GM10266 (cell line): Measurements from ENCODE around the gene WDFY4.

Experiments
- DNase-seq: peaks from one replicate; pipeline ENCODE4 v3.0.0; 2012; ENCODE audit errors: extremely low spot score
- TF ChIP-seq, protein P1 (sequence below): IDR thresholded peaks from 2 replicates; pipeline ENCODE4 v1.5.1; 2012; ENCODE audit warnings: mild to moderate bottlenecking, low read depth; ENCODE audit not compliant: control insufficient read depth, insufficient read depth; ENCODE audit errors: missing control alignments

Gene WDFY4

DNA sequence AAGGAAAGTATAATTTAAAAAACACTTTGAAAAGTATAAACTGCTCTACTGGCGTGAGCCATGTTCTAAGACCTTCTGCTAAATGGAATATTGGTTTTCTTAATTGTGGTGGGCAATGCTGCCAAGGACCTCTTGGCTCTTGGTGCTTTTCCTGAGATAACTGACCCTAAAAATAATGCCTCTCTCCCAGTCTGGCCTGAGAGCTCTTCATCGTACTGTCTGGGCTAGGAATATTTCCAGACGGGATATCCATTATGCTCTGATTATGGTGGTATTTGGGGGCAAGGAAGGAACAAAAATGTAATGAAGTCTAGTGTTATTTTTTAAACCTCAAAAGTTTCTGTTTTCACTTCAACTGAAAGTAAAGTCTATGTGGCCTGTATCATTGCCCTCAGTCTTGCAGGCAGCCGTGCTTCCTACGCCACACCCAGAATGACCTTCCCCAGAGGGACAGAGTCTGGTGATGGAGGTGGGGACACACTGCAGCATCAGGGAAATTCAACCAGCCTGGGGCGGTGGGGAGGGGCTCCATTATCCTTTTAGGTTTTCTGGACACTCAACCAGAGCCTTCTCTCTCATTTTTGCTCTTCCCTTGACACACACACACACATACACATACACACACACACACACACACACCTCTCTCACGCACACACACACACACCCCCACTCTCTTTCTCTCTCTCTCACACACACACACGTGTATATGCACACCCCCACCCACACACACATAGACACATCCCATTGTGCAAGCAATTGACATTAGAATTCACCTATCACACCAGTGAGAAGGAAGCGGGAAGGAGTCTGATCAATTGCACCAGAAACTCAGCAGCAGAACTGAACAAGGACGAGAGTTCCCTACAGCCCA is 155.4 kb downstream of the WDFY4 start:
- DNase-seq, result no peak
- TF ChIP-seq, protein P1, sequence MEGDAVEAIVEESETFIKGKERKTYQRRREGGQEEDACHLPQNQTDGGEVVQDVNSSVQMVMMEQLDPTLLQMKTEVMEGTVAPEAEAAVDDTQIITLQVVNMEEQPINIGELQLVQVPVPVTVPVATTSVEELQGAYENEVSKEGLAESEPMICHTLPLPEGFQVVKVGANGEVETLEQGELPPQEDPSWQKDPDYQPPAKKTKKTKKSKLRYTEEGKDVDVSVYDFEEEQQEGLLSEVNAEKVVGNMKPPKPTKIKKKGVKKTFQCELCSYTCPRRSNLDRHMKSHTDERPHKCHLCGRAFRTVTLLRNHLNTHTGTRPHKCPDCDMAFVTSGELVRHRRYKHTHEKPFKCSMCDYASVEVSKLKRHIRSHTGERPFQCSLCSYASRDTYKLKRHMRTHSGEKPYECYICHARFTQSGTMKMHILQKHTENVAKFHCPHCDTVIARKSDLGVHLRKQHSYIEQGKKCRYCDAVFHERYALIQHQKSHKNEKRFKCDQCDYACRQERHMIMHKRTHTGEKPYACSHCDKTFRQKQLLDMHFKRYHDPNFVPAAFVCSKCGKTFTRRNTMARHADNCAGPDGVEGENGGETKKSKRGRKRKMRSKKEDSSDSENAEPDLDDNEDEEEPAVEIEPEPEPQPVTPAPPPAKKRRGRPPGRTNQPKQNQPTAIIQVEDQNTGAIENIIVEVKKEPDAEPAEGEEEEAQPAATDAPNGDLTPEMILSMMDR, result no peak

DNA sequence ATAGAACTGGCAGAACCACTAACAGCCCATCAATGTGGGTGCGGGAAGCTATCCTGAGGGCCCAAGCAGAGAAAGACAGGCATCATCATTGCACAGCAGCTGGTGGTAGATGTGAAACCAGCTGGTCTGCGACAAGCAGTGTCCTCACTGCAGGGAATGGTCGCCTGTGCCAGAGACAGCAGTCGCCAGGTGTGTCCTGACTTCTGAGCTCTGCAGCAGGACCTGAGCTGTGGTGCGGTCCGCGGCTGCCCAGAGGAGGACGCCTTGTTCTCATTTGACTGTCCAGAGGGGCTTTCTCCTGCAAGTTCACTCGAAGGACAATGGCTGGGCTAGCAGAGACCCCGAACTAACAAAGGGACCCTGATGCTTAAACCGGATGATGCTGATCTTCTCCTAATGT is 157.6 kb downstream of the WDFY4 start:
- TF ChIP-seq, protein P1, result no peak
- no peak for DNase-seq

DNA sequence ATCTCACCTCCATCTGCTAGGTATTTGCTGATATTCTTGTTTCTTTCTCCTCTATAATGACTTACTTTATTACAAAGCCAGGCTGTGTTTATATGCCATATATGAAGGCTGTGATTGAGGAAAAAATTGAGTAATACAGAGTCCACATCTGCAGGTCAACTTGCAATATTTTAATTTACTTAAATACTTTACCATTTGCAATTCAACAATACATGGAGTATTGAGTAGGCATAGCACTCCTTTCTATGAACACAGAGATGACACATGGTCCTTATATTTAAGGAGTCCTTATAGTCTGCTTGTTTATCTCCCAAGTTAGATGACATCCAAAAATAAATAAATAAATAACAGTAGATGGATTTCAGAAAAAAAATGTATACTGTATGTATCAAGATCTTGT is 158.5 kb downstream of the WDFY4 start:
- TF ChIP-seq, protein P1, result no peak

DNA sequence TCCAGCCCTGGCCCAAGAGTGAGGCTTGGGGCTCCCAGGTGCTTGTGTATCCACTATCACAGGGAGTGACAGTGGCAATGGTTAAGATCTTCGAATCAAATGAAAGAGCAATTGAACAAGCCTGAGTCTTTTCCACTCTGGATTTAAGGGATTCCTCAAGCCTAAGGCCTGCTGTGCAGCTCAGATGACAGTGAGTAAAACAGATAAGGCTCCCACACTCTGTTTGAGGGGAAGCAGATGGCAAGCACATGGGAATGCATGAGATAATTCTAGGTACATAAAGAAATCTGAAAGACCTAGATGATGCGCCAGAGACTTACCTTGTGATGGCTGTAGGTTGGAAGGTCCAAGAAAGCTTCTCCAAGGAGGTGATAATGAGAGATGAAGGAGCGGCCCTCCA is 159.9 kb downstream of the WDFY4 start:
- DNase-seq, result no peak
- TF ChIP-seq, protein P1, result no peak

More for the DNA sequence above, 158.5 kb downstream of the WDFY4 start:
- DNase-seq, result no peak

DNA sequence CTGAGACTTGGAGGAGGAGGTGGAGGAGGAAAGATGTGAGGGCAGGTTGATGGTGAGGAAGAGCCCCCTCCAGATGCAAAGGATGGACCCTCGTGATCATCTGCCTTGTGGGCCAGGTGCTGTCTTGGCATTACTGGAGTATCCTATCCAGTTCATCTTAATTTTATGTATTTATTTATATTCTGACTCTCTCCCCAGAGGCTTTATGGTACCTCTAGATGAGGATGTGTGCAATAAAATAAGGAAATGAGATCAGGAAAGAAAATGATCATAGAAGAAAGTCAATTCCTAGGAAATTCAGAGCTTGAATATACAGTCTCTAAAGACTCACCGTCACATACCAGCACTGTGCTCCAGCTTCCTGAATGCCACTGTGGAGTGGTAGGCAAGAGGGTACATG is 160.8 kb downstream of the WDFY4 start:
- DNase-seq, result no peak

DNA sequence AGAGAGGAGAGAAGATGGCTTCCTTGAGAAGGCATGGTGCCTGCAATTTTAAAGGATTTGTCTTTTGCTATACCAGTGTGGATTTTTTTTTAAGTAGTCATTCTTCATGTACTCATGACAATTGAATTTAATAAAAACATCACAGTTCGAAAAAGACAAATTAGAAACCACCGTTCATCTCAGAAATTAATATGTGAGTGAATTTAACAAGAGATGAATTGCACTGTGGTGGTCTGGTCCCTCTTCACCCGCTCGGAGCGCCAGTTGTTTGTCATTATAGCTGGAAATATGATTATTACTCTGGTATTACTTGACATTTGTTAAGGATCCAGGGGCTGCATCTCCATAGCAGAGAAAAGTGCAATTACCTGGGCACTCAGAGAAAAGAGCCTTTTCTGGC is 163.0 kb downstream of the WDFY4 start:
- TF ChIP-seq, protein P1, result no peak
- DNase-seq, result no peak

More for the DNA sequence above, 160.8 kb downstream of the WDFY4 start:
- TF ChIP-seq, protein P1, result no peak

DNA sequence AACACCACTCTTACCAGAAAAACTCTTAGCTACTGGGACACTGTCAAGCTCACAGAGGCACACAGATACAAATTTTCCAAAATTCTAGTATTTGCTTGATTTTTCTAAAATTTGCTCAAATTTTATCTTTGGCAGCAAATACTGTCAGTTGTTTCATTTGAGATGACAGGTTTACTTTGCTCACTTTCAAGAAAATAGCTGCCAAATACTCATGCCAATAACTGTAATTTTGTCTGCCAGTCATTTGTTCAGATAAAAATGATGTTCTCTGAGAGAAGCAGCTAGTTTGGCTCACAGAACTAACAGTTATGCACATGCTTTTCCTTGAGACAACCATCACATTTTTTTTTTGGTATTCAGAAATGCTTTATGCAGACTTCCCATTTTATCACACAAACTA is 172.2 kb downstream of the WDFY4 start:
- no peak for DNase-seq
- TF ChIP-seq, protein P1, result no peak
